HG02938 (cell line): ENCODE measurements around the gene AUNIP.

Source experiments
- ATAC-seq: cut with Tn5 transposase; IDR thresholded peaks from one replicate; pipeline ENCODE4 v1.9.1; 2021; ENCODE audit warnings: mild to moderate bottlenecking, moderate library complexity; ENCODE audit not compliant: unreplicated experiment

Gene AUNIP

DNA sequence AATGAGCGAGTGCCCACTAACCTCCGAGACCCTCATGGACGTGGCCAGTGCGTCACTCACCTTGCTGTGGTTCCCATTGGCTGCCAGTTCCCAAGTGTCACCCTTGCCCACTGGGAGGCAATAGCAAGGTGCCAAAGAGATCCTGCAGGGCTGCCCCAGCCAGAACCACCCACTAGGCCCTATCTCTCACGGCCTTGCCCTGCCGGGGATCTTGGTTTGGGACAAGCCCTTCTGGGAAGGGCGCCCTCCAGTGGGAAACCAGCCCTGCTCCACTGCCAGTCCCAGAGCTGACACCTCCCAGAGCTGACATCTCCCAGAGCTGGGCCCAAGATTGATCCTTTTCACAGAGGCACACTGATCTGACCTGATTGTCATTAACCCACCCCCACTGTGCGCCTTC lies 61.3 kb downstream of the AUNIP start:
- no peak for ATAC-seq

DNA sequence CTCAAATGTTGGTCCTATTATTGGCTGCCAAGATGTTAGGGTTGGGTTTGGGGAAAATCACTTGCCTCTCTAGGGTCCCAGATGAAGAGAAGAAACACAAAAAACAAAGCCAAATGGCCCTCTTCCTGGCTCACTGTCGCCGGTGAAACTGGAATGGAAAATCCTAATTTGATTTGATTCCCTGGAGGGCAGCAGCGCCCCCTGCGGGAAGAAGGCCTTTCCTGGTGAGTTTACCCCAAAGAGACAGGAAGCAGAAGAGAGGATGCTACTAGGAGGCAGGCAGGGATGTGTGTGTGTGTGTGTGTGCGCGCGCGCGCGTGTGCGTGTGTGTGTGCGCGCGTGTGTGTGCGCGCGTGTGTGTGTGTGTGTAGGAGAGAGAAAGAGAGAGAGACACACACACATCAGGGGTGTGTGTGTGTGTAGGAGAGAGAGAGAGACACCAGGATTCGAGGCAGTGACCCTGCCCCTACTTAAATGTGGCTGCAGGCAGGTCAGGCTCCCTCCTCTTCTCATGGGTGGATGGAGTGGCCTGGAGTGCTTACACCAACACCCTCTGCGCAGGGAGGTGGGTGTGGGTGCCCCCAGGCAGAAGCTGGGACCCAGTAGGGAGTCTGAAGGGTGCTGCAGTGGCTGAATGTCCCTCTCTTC lies 62.3 kb downstream of the AUNIP start:
- ATAC-seq: no peak

DNA sequence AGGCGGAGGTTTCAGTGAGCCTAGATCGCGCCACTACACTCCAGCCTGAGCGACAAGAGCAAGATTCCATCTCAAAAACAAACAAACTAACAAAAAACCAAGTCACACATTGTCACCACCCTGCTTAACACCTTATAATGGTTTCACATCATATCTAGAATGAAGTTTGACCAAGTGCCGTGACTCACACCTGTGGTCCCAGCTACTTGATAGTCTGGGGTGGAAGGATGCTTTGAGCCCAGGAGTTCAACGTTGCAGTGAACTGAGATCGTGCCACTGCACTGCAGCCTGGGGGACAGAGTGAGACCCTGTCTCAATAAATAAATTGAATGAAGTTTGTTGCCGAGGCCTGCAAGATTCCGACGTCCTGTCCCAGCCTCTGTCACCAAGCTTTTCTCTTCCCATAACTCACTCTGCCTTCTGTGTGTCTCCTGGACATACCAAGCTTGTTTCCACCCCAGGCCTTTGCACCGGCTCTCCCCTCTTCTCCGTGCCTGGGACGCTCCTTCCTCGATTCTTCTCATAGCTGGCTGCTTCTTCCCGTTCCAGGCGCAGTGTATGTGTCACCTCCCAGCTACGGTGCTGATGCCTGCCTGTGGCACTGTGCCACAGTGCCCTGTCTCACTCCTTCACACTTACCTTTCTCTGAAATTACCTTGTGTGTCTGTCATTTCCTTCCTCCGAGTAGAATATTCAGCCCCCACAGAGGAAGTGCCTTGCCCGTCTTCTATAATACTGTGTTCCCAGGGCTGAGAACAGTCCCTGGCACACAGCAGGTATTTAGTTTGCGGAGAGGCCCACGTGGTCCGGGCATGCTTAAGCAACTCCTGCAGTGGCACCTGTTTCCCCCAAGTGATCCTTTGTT lies 63.1 kb downstream of the AUNIP start:
- no peak for ATAC-seq

DNA sequence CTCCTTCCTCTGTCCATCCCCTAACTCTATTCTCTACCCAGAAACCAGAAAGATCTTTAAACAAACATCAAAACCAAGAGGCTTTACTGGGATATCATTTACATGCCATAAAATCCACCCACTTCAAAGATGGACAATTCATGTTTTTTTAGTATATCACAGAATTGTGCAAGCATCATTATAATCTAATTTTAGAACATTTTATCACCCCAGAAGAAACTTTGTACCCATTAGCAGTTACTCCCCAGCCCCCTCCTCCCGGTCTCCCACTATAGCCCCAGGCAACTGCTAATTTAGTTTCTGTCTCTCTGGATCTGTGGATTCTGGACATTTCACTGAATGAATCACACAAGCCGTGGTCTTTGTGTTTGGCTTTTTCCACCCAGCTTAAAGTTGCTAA lies 64.0 kb downstream of the AUNIP start:
- no peak for ATAC-seq

DNA sequence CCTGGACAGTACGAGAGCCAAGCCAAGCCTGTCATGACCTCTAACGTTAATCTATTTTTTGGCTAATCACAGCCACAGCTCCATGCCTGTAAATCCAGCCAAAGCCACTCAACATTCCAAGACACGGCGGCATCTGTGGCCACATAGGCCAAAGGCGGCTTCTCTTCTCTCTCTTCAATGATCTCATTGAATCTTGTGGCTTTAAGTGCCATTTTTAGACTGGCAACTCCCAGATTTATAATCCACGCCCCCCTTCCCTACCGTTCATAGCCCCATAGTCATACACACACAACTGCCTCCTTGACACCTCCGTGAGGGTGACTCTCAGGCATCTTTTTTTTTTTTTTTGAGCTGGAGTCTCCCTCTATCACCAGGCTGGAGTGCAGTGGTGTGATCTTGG lies 64.9 kb downstream of the AUNIP start:
- ATAC-seq: no peak

DNA sequence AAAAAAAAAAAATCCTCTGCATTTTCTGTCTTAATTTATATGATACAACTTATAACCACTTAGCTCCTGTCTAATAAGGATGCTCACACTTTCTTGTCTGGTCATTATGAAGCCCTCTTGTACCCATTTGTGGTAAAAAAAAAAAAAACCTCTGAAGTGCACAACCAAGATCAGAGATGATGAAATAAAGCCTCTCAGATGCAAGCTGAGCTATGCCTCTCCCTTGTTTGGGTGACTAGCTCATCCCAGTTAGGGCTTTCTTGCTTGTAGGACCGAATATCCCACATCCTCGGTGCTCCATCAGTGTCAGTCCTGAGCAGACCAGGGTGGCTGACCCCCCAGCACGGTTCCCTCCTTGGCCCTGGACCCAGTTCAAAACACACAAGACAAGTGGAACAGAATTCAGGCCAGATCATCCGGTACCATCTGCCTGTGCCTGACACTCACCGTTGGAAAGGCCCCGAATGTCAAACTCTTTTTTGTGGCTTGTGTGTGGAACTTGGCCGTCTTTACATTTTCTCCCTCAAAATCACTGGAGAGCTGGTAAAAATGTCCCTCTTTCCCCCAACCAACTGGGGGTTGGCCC lies 65.6 kb downstream of the AUNIP start:
- ATAC-seq: no peak

DNA sequence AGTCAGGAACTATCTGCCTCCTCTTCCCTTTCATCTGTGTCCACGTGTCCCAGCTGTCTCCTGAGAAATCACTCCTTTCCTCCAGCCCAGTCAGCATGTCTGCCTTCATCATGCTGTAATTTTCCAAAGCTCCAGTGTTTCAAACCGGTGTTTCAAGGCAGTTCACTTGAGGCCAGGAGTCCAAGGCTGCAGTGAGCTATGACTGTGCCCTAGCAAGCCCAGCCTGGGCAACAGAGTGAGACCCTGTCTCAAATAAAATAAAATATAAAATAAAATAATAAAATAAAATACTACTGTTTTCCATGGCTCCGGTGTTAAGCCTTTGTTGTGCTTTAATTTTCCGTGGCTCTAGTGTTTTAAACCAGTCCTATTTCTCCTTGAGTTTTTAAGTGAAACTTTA lies 67.1 kb downstream of the AUNIP start:
- ATAC-seq: no peak

DNA sequence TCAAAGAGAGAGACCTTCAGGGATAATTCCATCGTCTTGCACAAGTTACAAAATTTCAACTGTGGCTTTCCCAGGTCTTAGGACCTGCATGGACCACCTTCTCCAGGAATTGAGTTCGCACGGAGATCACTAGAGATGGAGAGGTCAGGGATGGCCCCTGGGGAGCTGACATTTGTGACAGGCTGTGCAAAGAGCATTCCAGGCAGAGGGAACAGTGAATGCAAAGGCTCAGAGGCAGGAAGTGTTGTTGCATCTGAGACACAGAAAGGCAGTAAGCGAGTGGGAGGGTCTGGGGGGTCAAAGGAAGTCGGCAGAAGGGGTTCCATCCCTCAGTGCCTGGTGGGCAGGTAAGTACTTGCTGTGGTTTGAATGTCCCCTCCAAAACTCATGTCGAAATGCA lies 68.8 kb downstream of the AUNIP start:
- ATAC-seq: no peak

DNA sequence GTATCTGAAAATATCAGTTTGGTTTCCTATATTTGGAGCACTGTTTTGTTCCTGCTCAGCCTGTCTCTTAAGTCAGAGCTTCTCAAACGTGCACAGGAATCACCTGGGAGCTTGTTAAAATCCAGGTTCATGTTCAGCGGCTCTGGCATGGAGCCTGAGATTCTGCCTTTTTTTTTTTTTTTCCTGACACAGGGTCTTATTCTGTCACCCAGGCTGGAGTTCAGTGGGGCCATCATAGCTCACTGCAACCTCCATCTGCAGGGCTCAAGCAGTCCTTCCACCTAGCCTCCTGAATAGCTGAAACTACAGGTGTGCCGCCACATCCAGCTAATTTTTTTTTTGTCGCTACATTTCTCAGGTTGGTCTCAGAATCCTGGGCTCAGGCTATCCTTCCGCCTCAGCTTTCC lies 71.5 kb downstream of the AUNIP start:
- ATAC-seq: no peak

DNA sequence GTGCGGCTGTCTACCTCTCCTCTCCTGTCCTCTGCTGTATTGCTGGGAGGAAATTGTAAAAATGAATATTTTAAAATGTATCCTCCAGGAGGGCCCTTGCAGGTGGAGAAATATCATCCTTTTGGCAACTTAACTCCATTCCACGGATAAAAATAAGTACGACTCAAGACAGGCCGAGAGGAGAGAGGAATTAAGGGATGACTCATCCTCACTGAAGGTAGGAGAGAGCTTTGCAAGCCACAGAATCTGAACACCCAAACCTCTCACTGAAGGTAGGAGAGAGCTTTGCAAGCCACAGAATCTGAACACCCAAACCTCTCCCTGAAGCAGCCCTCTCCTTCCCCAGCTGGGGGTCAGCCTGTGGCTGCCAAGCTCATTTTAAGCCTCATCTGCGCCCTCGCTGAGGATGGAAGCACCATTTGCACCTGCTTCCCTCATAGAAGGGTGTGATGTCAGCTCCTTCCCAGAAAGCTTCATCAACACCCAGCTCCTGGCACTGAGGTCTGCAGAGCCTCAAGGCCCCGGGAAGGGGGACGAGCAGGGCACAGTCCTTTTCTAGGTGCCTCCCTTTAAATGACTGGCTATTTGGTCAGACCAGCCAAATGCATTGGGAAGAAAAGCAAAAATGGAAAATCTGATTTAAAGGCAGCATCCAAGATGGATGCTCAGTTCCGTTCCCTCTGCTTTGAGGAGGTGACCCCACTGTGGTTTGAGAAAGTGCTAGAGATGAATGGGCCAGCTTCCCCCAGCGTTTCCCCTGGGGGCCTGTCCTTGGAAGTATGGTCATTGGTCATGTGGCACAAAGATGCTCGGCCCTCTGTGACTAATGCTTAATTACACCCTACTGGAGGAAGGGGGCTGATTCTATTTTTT lies 72.1 kb downstream of the AUNIP start:
- no peak for ATAC-seq

DNA sequence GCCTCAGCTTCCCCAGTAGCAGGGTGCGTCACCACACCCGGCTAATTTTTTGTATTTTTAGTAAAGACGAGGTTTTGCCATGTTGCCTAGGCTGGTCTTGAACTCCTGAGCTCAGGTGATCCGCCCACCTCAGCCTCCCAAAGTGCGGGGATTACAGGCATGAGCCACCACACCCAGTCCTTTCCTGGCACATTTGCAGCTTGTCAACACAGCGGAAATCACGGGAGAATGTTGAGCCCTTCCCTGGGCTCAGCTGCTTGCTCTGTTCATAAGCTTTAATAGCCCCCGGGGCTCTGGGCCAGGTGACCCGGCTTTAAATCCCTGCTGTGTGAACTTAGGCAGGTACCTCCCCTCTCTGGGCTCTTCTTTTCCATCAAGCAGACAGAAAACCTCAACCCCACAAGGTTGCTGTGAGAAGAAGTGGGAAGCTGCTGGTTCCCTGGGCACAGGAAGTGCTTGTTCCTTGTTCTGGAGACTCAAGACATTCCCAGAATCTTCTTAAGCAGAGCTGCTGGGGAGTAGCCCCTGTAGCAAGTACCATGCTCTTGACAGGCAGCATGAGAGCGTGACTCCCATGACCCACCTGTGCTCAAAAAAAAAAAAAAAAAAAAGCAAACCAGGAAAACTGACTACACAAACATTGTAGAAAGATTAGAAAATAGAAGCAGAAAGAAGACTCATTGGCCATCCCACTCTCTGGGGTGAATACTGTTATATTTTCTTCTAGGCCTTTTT lies 73.8 kb downstream of the AUNIP start:
- ATAC-seq: no peak

DNA sequence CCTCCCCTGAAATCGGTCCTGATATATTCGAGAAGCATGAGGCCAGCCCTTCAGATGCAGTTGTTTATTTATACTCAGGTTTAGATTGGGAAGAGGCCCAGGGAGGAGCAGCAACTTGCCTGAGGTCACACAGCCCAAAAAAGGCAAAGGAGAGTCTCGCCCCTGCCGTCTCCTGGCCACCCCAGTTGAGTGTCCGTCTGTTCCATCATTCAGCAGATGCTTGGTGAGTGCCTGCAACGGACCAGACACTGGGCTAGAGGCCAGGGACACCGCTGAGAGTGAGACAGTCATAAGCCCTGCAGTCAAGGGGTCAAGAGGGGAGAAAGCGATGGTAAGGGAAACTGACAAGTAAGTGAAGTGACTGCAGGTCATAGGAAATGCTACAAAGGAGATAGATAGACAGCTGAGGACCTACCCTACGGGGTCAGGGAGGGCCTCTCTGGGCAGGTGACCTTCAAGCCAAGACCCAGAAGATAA lies 74.6 kb downstream of the AUNIP start:
- no peak for ATAC-seq
